ENCODE results near the gene GEMIN4. TPM values are rescaled to one million over a fixed set of nuclear protein-coding genes. Genes with fewer than 3 reads are reported as not detected.

Gene GEMIN4
- total RNA-seq, 1 experiment from 2014 or later, result 48.4 TPM

DNA sequence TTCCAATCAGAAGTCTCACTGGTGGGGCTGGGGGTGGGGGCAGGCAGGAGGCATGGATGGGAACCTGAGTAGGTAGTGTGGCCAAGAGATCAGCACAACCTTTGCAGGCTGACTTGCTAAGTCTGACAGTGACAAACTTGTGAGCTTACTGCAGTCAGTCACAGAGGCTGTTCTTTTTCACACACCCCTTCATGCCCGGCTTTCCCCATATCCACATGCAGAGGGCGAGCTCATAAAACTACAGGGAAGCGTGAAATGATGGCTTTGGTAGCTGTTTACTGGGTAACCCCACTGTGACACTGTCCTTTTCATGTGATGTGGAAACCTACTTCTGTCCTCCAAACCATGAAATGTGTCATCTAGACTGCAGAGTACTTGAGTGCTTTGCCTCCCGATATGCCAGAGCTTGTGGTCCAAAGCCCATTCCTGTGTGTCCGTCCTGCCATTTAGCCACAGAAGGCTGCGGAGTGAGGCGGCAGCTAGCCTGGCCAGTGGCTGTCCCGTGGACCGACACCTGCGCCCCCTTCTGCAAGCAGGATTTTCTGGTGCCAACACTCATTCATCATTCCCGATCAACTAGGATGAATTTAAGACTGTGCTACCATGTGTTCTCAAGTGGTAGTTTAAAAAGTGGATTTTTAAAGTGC, 9.8 kb downstream of the GEMIN4 start:
- CTCF ChIA-PET, result interaction anchor here (0.6 to 1.1 kb wide), 5 partner anchors 9 to 314 kb away, joined by 3 to 5 read pairs (median 4); partner anchors contain the start of gene TIMM22
- Mint-ChIP-seq H3K27me3 (ENCODE audit: low read depth) (no peaks in the 10 kb centered on the region), H3K4me3 (no peak overlapping the region), H3K9me3 (no peaks in the 10 kb centered on the region), H3K27ac (no peak overlapping the region), H3K36me3 (peaks cover 76% of the 10 kb centered on the region), H3K4me1 (no peaks in the 10 kb centered on the region)
- DNase-seq (ENCODE audit: low spot score) (no peak), ATAC-seq (peak; percentile 14; the same call in 1 of the 2 replicates)
- TF ChIP-seq, protein P1, sequence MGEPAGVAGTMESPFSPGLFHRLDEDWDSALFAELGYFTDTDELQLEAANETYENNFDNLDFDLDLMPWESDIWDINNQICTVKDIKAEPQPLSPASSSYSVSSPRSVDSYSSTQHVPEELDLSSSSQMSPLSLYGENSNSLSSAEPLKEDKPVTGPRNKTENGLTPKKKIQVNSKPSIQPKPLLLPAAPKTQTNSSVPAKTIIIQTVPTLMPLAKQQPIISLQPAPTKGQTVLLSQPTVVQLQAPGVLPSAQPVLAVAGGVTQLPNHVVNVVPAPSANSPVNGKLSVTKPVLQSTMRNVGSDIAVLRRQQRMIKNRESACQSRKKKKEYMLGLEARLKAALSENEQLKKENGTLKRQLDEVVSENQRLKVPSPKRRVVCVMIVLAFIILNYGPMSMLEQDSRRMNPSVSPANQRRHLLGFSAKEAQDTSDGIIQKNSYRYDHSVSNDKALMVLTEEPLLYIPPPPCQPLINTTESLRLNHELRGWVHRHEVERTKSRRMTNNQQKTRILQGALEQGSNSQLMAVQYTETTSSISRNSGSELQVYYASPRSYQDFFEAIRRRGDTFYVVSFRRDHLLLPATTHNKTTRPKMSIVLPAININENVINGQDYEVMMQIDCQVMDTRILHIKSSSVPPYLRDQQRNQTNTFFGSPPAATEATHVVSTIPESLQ (CRISPR knock-in tag; IDR thresholded peaks at IDR 0.05), result no peak
- TF ChIP-seq, protein P2, sequence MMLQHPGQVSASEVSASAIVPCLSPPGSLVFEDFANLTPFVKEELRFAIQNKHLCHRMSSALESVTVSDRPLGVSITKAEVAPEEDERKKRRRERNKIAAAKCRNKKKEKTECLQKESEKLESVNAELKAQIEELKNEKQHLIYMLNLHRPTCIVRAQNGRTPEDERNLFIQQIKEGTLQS (CRISPR knock-in tag; conservative IDR thresholded peaks at IDR 0.05), result no peak
- TF ChIP-seq SMAD4 (CRISPR knock-in tag; IDR thresholded peaks at IDR 0.05) (no peak), FOXK1 (CRISPR knock-in tag; IDR thresholded peaks at IDR 0.05) (no peak)
- TF ChIP-seq, protein P3, sequence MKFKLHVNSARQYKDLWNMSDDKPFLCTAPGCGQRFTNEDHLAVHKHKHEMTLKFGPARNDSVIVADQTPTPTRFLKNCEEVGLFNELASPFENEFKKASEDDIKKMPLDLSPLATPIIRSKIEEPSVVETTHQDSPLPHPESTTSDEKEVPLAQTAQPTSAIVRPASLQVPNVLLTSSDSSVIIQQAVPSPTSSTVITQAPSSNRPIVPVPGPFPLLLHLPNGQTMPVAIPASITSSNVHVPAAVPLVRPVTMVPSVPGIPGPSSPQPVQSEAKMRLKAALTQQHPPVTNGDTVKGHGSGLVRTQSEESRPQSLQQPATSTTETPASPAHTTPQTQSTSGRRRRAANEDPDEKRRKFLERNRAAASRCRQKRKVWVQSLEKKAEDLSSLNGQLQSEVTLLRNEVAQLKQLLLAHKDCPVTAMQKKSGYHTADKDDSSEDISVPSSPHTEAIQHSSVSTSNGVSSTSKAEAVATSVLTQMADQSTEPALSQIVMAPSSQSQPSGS (CRISPR knock-in tag; IDR thresholded peaks at IDR 0.05; ENCODE audit: borderline replicate concordance, low read depth), result no peak
- POLR2A ChIA-PET, result no interaction called here

DNA sequence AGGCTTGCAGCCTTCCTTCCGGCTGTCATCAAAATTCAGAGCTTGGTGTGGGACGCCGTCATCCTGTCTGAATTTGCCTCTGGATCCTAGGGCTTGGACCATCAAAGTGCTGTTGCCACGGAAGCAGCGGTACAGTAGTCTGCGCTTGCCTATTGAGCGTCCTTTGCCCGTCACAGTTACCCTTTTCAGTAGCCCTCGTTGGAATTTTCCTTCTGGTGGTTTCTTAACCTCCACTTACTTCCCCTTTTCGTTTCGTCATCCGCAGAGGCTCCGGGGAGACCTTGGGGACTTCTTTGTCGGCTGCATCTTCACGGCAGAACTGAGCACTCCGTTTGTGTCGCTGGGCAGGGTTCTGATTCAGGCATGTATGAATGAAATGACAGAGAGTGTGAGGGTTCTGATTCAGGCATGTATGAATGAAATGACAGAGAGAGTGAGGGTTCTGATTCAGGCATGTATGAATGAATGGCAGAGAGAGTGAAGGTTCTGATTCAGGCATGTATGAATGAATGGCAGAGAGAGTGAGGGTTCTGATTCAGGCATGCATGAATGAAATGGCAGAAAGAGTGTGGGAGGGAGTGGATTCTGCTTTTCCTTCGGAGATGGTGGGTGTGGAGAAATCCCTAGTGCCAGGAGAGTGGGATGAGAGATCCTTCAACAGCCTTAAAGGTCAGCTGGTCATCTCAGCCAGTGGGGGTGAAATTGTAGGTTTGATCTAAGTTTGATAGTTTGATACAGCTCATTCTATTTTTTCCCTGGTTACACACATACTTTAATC, 11.6 kb downstream of the GEMIN4 start:
- TF ChIP-seq, protein P4, sequence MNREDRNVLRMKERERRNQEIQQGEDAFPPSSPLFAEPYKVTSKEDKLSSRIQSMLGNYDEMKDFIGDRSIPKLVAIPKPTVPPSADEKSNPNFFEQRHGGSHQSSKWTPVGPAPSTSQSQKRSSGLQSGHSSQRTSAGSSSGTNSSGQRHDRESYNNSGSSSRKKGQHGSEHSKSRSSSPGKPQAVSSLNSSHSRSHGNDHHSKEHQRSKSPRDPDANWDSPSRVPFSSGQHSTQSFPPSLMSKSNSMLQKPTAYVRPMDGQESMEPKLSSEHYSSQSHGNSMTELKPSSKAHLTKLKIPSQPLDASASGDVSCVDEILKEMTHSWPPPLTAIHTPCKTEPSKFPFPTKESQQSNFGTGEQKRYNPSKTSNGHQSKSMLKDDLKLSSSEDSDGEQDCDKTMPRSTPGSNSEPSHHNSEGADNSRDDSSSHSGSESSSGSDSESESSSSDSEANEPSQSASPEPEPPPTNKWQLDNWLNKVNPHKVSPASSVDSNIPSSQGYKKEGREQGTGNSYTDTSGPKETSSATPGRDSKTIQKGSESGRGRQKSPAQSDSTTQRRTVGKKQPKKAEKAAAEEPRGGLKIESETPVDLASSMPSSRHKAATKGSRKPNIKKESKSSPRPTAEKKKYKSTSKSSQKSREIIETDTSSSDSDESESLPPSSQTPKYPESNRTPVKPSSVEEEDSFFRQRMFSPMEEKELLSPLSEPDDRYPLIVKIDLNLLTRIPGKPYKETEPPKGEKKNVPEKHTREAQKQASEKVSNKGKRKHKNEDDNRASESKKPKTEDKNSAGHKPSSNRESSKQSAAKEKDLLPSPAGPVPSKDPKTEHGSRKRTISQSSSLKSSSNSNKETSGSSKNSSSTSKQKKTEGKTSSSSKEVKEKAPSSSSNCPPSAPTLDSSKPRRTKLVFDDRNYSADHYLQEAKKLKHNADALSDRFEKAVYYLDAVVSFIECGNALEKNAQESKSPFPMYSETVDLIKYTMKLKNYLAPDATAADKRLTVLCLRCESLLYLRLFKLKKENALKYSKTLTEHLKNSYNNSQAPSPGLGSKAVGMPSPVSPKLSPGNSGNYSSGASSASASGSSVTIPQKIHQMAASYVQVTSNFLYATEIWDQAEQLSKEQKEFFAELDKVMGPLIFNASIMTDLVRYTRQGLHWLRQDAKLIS (CRISPR knock-in tag; IDR thresholded peaks at IDR 0.05; ENCODE audit: borderline replicate concordance), result no peak
- no peak for TF ChIP-seq NR2C2 (CRISPR knock-in tag; IDR thresholded peaks at IDR 0.05)
- Mint-ChIP-seq H3K4me1 (no peaks in the 10 kb centered on the region), H3K4me3 (no peak overlapping the region), H3K27ac (no peak overlapping the region), H3K9me3 (no peaks in the 10 kb centered on the region), H3K27me3 (ENCODE audit: low read depth) (no peaks in the 10 kb centered on the region), H3K36me3 (peaks cover 69% of the 10 kb centered on the region)
- CTCF ChIA-PET, result interaction anchor here (1.6 kb wide), 1 partner anchor 240 kb away, joined by 3 read pairs; no protein-coding TSS in a partner anchor
- no peak for DNase-seq (ENCODE audit: low spot score)
- POLR2A ChIA-PET, result no interaction called here
- no peak for ATAC-seq

DNA sequence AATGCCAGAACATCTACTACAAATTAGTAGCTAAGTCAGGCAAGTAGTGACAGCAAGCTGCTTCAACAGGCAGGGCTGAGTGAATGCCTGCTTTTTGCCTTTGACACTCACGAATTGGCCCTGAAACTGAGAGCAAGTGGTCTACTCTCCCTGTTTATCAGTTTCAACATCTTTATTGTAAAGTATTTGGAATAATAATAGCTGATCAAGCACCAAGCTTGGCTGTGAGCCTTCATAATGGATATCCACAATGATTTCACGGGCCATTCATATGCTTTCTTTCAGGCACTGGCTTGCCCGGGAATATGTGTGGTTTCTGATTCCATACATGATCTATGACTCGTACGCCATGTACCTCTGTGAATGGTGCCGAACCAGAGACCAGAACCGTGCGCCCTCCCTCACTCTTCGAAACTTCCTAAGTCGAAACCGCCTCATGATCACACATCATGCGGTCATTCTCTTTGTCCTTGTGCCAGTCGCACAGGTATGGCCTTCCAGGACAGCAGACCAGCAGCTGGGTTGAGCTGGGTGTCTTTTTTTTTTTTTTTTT, 14.4 kb downstream of the GEMIN4 start:
- ATAC-seq, result no peak
- POLR2A ChIA-PET, result interaction anchor here (0.6 kb wide), 1 partner anchor 349 kb away, joined by 4 read pairs; no protein-coding TSS in a partner anchor
- H3K36me3 Mint-ChIP-seq, result peaks cover 57% of the 10 kb centered on the region
- TF ChIP-seq, protein P5, sequence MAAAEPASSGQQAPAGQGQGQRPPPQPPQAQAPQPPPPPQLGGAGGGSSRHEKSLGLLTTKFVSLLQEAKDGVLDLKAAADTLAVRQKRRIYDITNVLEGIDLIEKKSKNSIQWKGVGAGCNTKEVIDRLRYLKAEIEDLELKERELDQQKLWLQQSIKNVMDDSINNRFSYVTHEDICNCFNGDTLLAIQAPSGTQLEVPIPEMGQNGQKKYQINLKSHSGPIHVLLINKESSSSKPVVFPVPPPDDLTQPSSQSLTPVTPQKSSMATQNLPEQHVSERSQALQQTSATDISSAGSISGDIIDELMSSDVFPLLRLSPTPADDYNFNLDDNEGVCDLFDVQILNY (CRISPR knock-in tag; IDR thresholded peaks at IDR 0.05), result no peak
- TF ChIP-seq, protein P6, sequence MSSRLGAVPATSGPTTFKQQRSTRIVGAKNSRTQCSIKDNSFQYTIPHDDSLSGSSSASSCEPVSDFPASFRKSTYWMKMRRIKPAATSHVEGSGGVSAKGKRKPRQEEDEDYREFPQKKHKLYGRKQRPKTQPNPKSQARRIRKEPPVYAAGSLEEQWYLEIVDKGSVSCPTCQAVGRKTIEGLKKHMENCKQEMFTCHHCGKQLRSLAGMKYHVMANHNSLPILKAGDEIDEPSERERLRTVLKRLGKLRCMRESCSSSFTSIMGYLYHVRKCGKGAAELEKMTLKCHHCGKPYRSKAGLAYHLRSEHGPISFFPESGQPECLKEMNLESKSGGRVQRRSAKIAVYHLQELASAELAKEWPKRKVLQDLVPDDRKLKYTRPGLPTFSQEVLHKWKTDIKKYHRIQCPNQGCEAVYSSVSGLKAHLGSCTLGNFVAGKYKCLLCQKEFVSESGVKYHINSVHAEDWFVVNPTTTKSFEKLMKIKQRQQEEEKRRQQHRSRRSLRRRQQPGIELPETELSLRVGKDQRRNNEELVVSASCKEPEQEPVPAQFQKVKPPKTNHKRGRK (CRISPR knock-in tag; IDR thresholded peaks at IDR 0.05; ENCODE audit: borderline replicate concordance), result no peak
- TF ChIP-seq SMAD4 (CRISPR knock-in tag; IDR thresholded peaks at IDR 0.05), result no peak
- TF ChIP-seq, protein P7, sequence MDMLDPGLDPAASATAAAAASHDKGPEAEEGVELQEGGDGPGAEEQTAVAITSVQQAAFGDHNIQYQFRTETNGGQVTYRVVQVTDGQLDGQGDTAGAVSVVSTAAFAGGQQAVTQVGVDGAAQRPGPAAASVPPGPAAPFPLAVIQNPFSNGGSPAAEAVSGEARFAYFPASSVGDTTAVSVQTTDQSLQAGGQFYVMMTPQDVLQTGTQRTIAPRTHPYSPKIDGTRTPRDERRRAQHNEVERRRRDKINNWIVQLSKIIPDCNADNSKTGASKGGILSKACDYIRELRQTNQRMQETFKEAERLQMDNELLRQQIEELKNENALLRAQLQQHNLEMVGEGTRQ (CRISPR knock-in tag; IDR thresholded peaks at IDR 0.05), result no peak
- TF ChIP-seq, protein P8, sequence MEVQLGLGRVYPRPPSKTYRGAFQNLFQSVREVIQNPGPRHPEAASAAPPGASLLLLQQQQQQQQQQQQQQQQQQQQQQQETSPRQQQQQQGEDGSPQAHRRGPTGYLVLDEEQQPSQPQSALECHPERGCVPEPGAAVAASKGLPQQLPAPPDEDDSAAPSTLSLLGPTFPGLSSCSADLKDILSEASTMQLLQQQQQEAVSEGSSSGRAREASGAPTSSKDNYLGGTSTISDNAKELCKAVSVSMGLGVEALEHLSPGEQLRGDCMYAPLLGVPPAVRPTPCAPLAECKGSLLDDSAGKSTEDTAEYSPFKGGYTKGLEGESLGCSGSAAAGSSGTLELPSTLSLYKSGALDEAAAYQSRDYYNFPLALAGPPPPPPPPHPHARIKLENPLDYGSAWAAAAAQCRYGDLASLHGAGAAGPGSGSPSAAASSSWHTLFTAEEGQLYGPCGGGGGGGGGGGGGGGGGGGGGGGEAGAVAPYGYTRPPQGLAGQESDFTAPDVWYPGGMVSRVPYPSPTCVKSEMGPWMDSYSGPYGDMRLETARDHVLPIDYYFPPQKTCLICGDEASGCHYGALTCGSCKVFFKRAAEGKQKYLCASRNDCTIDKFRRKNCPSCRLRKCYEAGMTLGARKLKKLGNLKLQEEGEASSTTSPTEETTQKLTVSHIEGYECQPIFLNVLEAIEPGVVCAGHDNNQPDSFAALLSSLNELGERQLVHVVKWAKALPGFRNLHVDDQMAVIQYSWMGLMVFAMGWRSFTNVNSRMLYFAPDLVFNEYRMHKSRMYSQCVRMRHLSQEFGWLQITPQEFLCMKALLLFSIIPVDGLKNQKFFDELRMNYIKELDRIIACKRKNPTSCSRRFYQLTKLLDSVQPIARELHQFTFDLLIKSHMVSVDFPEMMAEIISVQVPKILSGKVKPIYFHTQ (CRISPR knock-in tag; IDR thresholded peaks at IDR 0.05), result no peak
- TF ChIP-seq, protein P9, sequence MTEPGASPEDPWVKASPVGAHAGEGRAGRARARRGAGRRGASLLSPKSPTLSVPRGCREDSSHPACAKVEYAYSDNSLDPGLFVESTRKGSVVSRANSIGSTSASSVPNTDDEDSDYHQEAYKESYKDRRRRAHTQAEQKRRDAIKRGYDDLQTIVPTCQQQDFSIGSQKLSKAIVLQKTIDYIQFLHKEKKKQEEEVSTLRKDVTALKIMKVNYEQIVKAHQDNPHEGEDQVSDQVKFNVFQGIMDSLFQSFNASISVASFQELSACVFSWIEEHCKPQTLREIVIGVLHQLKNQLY (CRISPR knock-in tag; IDR thresholded peaks at IDR 0.05), result no peak

More for the DNA sequence above, 14.4 kb downstream of the GEMIN4 start:
- Mint-ChIP-seq H3K4me1 (peaks cover 13% of the 10 kb centered on the region), H3K27ac (no peak overlapping the region), H3K9me3 (no peaks in the 10 kb centered on the region), H3K4me3 (no peak overlapping the region), H3K27me3 (ENCODE audit: low read depth) (no peaks in the 10 kb centered on the region)
- DNase-seq (ENCODE audit: low spot score), result no peak
- CTCF ChIA-PET, result interaction anchor here (1.1 to 1.3 kb wide), 2 partner anchors 259 to 263 kb away, joined by 3 to 4 read pairs; partner anchors contain the start of gene TIMM22

Measured in WTC11 (cell line).